ENCODE data around the gene JAKMIP2. TPM values are rescaled to one million over a fixed set of nuclear protein-coding genes. Genes with fewer than 3 reads are reported as not detected.
"Not testable (repeated sequence)": the region's sequence is repeated elsewhere in the genome, so short reads cannot be mapped to it uniquely, and the experiment has no call there.

The JAKMIP2 gene
- 4.1 and 4.9 TPM in 2 replicates for total RNA-seq

GRCh38 chr5:147782110-147783028 lies at the start of gene JAKMIP2:
Gene JAKMIP2 (minus strand): TSS chr5:147782728. CDS start chr5:147671806, 110,922 bp downstream.
- Mint-ChIP-seq H3K9me3 (no peaks in the 10 kb centered on the region), H3K4me3 (ENCODE audit: low read depth) (peak within 1 kb of the TSS; percentile 93), H3K27ac (peak within 1 kb of the TSS; percentile 92), H3K4me1 (ENCODE audit: low read depth) (peaks cover 25% of the 10 kb centered on the region), H3K36me3 (ENCODE audit: low read depth) (peaks cover 3% of the 10 kb centered on the region), H3K27me3 (ENCODE audit: low read depth) (peaks cover 15% of the 10 kb centered on the region)
- intact Hi-C loops (cut with micrococcal nuclease), result loop anchor here (1.0 kb wide), 1 partner anchor 40 kb away; no protein-coding TSS in a partner anchor
- peak; percentile 90 for DNase-seq (ENCODE audit: low spot score)

GRCh38 chr5:147831465-147831864 lies 48.9 kb upstream of the JAKMIP2 start, which contains the start of gene SPINK1:
Gene SPINK1 (minus strand): TSS chr5:147831671. CDS start chr5:147831577, 94 bp downstream.
- intact Hi-C loops (cut with micrococcal nuclease), result no loop called here
- Mint-ChIP-seq H3K36me3 (ENCODE audit: low read depth) (no peaks in the 10 kb centered on the region), H3K9me3 (no peaks in the 10 kb centered on the region), H3K27me3 (ENCODE audit: low read depth) (peaks cover 25% of the 10 kb centered on the region), H3K4me1 (ENCODE audit: low read depth) (no peaks in the 10 kb centered on the region), H3K4me3 (ENCODE audit: low read depth) (no peak within 1 kb of the TSS), H3K27ac (no peak within 1 kb of the TSS)
- no peak for DNase-seq (ENCODE audit: low spot score)

- Mint-ChIP-seq H3K36me3 (ENCODE audit: low read depth) (no peaks in the 10 kb centered on the region), H3K27ac (no peak overlapping the region), H3K4me1 (ENCODE audit: low read depth) (no peaks in the 10 kb centered on the region), H3K4me3 (ENCODE audit: low read depth) (no peak overlapping the region), H3K27me3 (ENCODE audit: low read depth) (peaks cover 25% of the 10 kb centered on the region), H3K9me3 (no peaks in the 10 kb centered on the region)
- intact Hi-C loops (cut with micrococcal nuclease), result no loop called here
- DNase-seq (ENCODE audit: low spot score), result no peak
Observed at GRCh38 chr5:147830035-147830434, 47.5 kb upstream of the JAKMIP2 start.

- H3K27ac Mint-ChIP-seq; H3K4me3 Mint-ChIP-seq (ENCODE audit: low read depth); intact Hi-C loops (cut with micrococcal nuclease); H3K36me3 Mint-ChIP-seq (ENCODE audit: low read depth); H3K4me1 Mint-ChIP-seq (ENCODE audit: low read depth); DNase-seq (ENCODE audit: low spot score); H3K9me3 Mint-ChIP-seq: not testable (repeated sequence)
- H3K27me3 Mint-ChIP-seq (ENCODE audit: low read depth), result peaks cover 21% of the 10 kb centered on the region
Observed at GRCh38 chr5:147827017-147827416, 44.5 kb upstream of the JAKMIP2 start.

- no peaks in the 10 kb centered on the region for H3K36me3 Mint-ChIP-seq (ENCODE audit: low read depth)
- no peak overlapping the region for H3K27ac Mint-ChIP-seq
- H3K9me3 Mint-ChIP-seq, result no peaks in the 10 kb centered on the region
- H3K4me1 Mint-ChIP-seq (ENCODE audit: low read depth), result no peaks in the 10 kb centered on the region
- H3K27me3 Mint-ChIP-seq (ENCODE audit: low read depth), result peaks cover 22% of the 10 kb centered on the region
- intact Hi-C loops (cut with micrococcal nuclease), result no loop called here
- DNase-seq (ENCODE audit: low spot score), result no peak
- H3K4me3 Mint-ChIP-seq (ENCODE audit: low read depth), result no peak overlapping the region
Observed at GRCh38 chr5:147826361-147826760, 43.8 kb upstream of the JAKMIP2 start.

GRCh38 chr5:147822686-147823491 lies 40.4 kb upstream of the JAKMIP2 start:
- intact Hi-C loops (cut with micrococcal nuclease), result loop anchor here (1.0 to 2.0 kb wide), 3 partner anchors 41 to 370 kb away; partner anchors contain the start of gene JAKMIP2
- Mint-ChIP-seq H3K9me3 (no peaks in the 10 kb centered on the region), H3K4me1 (ENCODE audit: low read depth) (no peaks in the 10 kb centered on the region), H3K4me3 (ENCODE audit: low read depth) (no peak overlapping the region), H3K27me3 (ENCODE audit: low read depth) (peaks cover 18% of the 10 kb centered on the region), H3K36me3 (ENCODE audit: low read depth) (no peaks in the 10 kb centered on the region), H3K27ac (no peak overlapping the region)
- no peak for DNase-seq (ENCODE audit: low spot score)

GRCh38 chr5:147822222-147822621 lies 39.7 kb upstream of the JAKMIP2 start:
- H3K27me3 Mint-ChIP-seq (ENCODE audit: low read depth), result peaks cover 21% of the 10 kb centered on the region
- not testable (repeated sequence) for DNase-seq (ENCODE audit: low spot score); H3K4me3 Mint-ChIP-seq (ENCODE audit: low read depth); H3K27ac Mint-ChIP-seq; H3K36me3 Mint-ChIP-seq (ENCODE audit: low read depth); H3K4me1 Mint-ChIP-seq (ENCODE audit: low read depth); H3K9me3 Mint-ChIP-seq
- intact Hi-C loops (cut with micrococcal nuclease), result loop anchor here (1.0 to 2.0 kb wide), 3 partner anchors 40 to 369 kb away; partner anchors contain the start of gene JAKMIP2

- no peaks in the 10 kb centered on the region for H3K4me1 Mint-ChIP-seq (ENCODE audit: low read depth)
- H3K9me3 Mint-ChIP-seq, result no peaks in the 10 kb centered on the region
- peaks cover 22% of the 10 kb centered on the region for H3K27me3 Mint-ChIP-seq (ENCODE audit: low read depth)
- no peak overlapping the region for H3K27ac Mint-ChIP-seq
- DNase-seq (ENCODE audit: low spot score), result no peak
- H3K36me3 Mint-ChIP-seq (ENCODE audit: low read depth), result no peaks in the 10 kb centered on the region
- intact Hi-C loops (cut with micrococcal nuclease), result loop anchor here (1.0 to 2.0 kb wide), 3 partner anchors 39 to 369 kb away; partner anchors contain the start of gene JAKMIP2
- no peak overlapping the region for H3K4me3 Mint-ChIP-seq (ENCODE audit: low read depth)
Observed at GRCh38 chr5:147821766-147822165, 39.2 kb upstream of the JAKMIP2 start.

- Mint-ChIP-seq H3K9me3 (no peaks in the 10 kb centered on the region), H3K27me3 (ENCODE audit: low read depth) (peaks cover 27% of the 10 kb centered on the region), H3K27ac (no peak overlapping the region), H3K4me3 (ENCODE audit: low read depth) (no peak overlapping the region), H3K36me3 (ENCODE audit: low read depth) (no peaks in the 10 kb centered on the region), H3K4me1 (ENCODE audit: low read depth) (no peaks in the 10 kb centered on the region)
- intact Hi-C loops (cut with micrococcal nuclease), result no loop called here
- no peak for DNase-seq (ENCODE audit: low spot score)
Observed at GRCh38 chr5:147819261-147819770, 36.8 kb upstream of the JAKMIP2 start.

- H3K4me1 Mint-ChIP-seq (ENCODE audit: low read depth), result no peaks in the 10 kb centered on the region
- intact Hi-C loops (cut with micrococcal nuclease), result no loop called here
- H3K9me3 Mint-ChIP-seq, result no peaks in the 10 kb centered on the region
- H3K4me3 Mint-ChIP-seq (ENCODE audit: low read depth), result no peak overlapping the region
- no peak for DNase-seq (ENCODE audit: low spot score)
- no peak overlapping the region for H3K27ac Mint-ChIP-seq
- H3K27me3 Mint-ChIP-seq (ENCODE audit: low read depth), result peaks cover 29% of the 10 kb centered on the region
- no peaks in the 10 kb centered on the region for H3K36me3 Mint-ChIP-seq (ENCODE audit: low read depth)
Observed at GRCh38 chr5:147818290-147818689, 35.8 kb upstream of the JAKMIP2 start.

GRCh38 chr5:147813696-147814095 lies 31.2 kb upstream of the JAKMIP2 start:
- Mint-ChIP-seq H3K36me3 (ENCODE audit: low read depth) (no peaks in the 10 kb centered on the region), H3K27me3 (ENCODE audit: low read depth) (peaks cover 27% of the 10 kb centered on the region), H3K4me3 (ENCODE audit: low read depth) (no peak overlapping the region), H3K4me1 (ENCODE audit: low read depth) (no peaks in the 10 kb centered on the region), H3K9me3 (no peaks in the 10 kb centered on the region), H3K27ac (no peak overlapping the region)
- DNase-seq (ENCODE audit: low spot score), result no peak
- intact Hi-C loops (cut with micrococcal nuclease), result no loop called here

- Mint-ChIP-seq H3K27me3 (ENCODE audit: low read depth) (peaks cover 10% of the 10 kb centered on the region), H3K4me1 (ENCODE audit: low read depth) (peaks cover 7% of the 10 kb centered on the region), H3K36me3 (ENCODE audit: low read depth) (no peaks in the 10 kb centered on the region), H3K9me3 (no peaks in the 10 kb centered on the region), H3K27ac (no peak overlapping the region), H3K4me3 (ENCODE audit: low read depth) (no peak overlapping the region)
- intact Hi-C loops (cut with micrococcal nuclease), result no loop called here
- DNase-seq (ENCODE audit: low spot score), result no peak
Observed at GRCh38 chr5:147809830-147810666, 27.5 kb upstream of the JAKMIP2 start.
